Tongue (tissue), 2 donors: Measurements from ENCODE around the gene STK24. TPM values are rescaled to one million over a fixed set of nuclear protein-coding genes. Genes with fewer than 3 reads are reported as not detected.

Experiments
- DNase-seq: peaks from one replicate; pipeline ENCODE4 v3.0.0-alpha.2; 2015
- total RNA-seq: library from RNA; depleted of rRNA; stranded (reverse); fragments of >200 nt; gene quantifications from one replicate; pipeline ENCODE4 v1.2.3, GENCODE V29; 2014

STK24 gene
- total RNA-seq, 1 donor from 2014 or later = 59.0 TPM

DNA sequence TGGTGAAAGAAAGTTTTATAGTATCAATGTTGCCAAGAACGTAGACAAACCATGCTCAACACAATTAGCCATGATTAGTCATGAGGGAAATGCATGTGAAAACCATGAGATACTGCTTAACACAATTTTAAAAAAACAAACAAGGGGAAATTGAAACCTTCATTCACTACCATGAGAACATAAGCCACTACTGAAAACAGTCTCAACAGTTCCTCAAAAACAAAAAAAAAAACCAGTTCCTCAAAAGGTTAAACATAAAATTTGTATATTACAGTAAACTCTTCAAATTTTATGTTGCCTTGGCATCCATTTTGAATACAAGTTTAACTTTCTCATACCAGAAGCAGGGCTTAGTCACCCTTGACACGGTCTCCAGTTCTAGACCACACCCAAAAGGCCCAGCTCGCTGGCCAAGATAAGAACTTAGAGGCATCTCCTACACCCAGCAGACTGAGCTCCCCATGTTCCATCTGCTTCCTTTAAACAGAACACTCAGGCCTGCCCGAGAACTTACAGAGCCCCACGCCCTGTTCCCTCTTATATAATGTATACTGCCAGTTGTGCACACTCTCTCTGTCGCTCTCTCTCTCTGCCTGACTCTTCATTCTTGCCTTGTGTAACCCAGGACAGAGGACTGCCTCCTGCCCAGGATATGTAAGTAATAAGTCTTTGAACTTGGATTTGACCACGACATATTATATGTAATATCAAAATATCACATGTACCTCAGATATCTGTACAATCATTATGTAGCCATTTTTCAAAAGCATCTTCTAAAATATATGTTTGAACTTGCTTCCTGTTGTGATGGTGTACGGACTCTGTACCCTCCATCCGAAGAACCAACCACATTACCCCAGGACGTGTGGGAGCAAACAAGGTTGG is 67.4 kb downstream of the STK24 start:
- peak; percentile 63 for DNase-seq

DNA sequence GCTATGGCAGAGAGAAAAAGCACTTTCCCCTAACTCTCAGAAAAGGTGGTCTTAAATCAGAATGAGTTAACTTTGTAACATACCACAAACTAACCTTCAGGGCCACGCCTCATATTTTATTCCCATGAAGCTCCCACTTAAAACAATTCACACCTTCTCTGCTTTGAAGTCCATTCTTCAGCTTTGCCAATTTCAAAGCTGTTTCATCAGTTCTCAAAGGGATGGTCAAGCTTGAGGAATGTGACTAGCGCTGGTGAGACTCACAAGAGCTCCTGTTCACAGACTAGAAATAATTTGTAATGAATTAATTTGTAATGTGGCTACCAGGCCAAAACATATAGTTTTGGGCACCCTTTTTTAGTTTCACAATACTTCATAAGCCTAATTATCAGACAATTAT is 68.2 kb downstream of the STK24 start:
- DNase-seq = no peak

DNA sequence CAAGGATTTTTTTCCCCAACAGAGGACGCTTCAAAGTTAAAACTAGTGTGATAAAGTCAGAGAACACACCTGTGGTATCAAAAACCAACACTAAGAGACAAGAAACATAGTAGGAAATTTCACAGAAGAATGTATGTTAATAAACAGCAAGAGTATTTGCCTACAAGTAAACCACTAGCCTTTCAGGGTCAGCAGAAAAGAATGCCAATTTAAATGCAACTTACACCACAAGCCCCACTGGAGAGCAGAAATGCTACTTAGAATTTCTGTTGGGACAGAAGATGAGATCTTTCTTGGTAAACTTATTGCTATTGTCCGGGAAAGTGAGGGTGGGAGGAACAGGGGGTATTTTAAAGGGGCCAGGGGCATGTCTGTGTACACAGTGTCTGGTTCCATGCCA is 68.6 kb downstream of the STK24 start:
- DNase-seq = no peak

DNA sequence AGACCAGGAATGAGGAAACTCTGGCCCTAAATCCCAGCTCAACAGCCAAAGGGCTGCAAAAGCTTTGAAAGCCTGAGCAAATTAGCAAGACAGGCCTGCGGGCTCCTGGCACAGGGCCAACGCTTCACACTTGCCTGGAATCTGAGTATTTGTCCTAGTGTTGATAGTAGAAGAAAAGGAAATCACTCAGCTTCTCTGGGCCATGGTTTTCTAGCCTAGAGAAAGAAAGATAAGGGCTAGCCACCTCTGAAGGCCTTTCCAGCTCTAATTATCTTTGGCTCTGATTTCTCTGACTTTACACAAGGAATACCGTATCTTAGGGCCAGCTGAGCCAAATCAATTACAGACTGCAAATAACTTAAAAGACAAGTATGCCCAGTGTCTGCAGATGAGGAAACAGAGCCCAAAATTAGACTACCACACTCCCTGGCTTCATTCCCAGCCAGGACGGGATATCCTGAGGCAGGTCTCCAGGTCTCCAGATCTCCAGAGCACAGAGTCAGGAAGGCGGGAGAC is 69.6 kb downstream of the STK24 start:
- DNase-seq = peak; percentile 80

DNA sequence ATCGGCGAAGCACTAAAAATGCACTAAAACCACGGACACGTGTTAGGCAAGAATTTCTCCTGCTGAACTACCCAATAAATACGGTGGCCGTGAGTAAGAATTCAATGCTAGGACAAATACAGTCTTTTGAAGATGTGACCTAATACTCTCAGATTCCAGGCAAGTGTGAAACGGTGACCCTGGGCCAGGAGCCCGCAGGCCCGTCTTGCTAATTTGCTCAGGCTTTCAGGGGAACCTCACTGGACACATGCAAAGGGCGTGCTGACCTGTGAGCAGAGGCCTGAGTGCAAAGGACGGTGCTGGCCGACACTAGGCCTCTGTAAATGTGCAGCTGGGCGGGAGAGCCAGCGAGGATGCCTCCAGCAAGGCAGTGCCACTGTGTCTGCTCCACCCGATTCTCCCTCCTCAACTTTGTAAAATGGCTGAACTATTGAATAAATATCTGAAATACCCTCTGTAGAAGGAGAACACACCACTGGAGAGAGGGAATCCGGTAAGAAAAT is 70.1 kb downstream of the STK24 start:
- no peak for DNase-seq

DNA sequence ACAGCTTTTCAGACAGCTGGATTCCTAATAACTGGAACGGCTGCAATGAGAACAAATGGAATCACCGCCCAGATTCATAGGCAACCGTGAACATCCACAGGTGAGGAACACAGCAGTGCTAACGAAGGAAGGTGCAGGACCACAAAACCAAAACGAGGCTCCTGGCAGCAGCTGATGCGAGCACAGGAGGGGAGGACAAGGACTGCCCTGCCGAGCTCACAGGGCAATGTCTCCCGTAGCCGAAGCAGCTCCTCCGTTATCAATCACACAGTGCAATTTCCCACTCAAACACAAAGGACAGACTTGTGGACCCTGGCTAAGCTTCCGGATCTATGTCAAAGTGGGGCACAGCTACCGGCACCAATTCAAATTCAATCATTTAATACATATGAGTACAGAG is 70.6 kb downstream of the STK24 start:
- no peak for DNase-seq

DNA sequence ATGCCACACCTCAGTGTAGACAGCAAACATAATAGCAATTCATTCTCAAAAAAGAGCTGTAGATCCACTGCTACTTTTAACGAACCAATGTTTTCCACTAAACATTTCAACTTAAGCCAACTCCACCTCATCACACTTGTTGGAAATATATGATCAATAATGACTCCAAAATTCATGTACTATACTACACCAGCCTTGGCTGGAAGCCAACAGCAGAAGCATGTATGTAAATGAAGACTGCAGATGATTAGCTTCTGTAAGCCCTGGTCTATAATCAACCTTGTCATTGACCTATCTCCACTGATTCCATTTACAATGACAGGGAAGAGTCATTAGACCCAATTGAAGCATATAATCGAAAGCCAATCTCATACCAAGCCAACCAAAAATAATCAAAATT is 71.7 kb downstream of the STK24 start:
- DNase-seq = no peak

DNA sequence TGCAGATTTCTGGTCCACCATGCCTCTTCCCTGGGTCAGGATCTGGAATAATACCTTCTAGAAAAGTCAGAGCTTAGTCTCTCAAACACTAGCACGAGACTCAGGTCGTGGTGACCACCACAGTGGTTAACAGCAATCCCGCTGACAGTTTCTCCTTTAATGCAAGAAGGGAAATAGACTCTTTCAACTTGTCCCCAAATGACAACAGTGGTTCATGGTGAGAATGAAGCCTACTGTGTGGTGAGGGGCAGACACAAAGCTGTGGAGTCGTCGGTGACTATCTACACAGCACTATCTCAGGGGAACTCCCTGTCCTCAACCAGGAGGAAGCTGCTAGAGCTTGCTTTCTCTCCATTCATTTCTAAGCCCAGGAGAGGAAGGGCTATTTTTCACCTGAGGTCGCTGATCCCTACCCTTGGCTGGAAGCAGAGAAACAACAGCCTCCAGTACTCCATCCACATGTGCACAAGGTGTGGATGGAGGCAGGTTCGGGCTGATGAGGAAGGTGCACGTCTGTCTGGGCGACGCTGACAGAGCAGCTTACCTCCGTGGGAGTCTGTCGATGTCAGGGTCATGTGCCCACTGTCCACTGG is 72.4 kb downstream of the STK24 start:
- no peak for DNase-seq

DNA sequence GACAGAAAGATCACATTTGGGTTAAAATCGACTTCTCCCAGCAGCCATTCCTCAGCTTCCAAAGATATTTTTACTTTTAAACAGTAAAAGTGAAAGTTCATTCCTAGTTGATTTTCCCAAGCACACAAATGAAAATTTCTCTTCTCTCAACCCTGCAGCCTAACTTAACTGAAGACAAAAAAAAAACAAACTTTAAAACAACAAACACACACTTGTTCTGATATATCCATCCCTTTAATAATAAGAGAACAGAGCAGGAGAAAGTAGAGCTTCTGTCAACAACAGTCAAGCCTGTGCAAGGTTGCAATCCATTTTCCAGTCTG is 72.9 kb downstream of the STK24 start:
- no peak for DNase-seq

DNA sequence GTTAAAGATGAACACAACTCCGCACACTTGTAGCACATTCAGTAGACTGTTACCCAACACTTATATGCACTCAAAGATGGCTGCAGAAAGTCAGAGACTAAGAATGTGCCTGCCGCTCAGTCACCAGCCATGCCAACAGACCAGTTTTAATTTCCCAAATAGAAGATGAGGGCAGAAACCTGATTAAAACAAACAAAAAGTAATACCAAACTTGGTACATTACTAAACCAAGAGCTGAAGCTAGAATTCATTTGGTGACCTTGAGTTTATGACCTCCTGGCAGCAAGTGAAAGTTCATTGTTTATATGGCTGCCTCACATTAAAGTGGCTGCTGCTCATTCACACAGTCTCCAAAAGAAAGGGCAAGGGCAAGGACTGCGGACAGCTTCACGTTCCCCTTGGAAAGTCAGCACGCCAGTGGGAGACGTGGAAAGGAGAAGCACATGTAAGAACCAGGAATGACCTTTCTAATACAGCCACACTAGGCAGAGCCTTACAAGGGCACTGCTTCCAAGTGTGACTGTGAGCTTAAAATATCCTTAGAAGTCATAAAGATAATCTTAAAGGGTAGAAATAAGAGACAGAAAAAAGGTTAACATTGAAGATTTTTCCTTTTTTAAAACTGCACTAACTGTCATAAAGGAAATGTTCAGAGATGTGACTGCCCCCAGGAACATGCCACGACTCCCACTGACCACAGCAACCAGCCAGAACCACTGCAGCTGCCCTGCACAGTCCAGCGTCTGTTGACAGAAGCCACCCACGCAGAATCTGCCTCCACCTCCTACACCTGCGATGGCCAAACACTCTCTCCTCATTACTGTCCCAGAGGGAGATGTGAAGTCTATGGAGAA is 73.5 kb downstream of the STK24 start:
- no peak for DNase-seq

DNA sequence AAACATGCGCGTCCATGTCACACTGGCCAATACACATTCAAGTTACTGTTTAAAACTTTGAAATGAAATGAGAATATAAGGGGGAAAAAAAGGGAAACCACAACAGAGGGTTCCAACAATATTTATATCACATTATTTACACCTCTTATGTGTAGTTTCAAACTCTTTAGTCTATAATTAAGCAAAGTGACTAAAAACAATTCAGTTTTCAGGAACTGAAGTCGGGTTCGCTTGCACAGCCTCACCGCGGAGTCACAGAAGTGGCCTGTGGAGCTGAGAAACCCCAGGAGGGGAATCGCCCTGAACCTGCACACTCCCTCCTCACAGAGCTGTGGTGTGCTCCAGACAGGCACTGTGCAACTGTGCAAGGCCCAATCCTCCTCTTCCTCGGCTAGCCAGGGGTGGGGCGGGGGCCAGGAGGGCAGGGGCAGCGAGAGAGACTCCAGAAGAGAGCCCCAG is 75.9 kb downstream of the STK24 start:
- DNase-seq = no peak

DNA sequence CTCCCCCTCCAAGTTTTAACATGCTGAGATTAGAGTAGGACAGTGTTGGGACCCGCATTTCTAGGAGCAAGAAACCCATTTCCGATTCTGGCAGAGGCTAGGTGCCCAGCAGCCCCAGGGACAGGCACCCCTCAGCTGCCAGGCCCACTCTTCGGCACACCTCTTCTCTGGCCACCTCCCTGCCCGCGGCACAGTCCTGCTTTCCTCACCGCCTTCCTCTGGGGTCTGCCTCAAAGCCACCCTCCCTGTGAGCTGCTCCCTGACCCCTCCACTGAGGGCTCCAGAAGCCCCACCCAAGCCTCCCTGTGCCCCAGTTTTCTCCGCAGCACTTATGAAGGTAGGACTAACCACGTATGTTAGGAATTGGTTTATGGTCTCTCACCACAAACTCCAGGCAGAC is 79.9 kb downstream of the STK24 start:
- no peak for DNase-seq

DNA sequence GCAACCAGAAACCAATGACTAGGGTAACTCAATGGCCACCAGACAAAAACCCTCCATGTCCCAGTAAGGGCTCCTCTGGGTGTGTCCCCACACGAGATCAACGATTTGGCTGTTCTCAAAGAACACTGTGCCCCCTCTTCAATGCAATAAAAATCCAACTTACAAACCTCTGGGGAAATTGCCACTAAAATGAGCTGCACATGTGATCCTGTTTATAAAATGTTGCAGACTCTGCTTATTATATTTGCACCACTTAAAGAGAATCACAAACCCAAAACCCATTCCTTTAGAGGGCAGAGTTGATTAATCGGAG is 80.5 kb downstream of the STK24 start:
- no peak for DNase-seq

DNA sequence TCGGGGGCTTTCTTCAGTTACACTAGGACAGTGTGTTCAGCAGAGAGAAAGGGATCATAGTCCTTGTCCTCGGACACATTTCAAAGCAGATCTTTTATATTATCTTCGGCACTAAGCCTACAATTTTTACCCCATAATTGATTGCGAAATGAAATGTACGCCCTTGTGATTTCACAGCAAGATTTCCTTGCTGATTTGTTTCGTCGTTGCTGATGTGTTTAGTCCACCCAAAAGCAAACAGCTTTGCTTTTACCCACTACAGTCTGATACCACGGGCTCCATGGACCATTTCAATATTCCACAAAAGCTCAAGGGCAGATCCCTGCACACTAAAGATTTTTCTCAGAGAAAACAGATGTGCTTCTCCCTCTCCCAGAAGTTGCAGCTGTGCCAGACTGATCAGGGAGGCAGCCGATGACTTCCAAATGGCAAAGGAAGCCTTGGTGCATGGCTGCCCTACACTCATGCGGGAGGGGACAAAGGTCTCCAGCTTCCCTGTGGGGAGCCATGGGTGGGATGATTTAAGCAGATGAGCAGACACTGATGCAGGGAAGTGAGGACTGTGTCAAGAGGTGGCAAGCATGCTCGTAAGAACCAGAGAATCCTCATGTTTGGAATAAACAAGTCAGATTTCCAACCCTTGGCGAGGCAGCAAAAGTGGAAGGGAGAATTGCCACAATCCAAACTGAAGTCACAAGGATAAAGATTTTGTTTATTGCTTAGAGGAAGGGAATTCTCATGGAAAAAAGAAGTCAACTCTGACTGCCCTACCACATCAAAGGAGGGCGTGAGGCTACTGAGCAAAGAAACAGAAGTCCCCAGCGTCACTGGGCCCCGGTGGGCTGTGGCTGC is 81.1 kb downstream of the STK24 start:
- peak; percentile 82 for DNase-seq

DNA sequence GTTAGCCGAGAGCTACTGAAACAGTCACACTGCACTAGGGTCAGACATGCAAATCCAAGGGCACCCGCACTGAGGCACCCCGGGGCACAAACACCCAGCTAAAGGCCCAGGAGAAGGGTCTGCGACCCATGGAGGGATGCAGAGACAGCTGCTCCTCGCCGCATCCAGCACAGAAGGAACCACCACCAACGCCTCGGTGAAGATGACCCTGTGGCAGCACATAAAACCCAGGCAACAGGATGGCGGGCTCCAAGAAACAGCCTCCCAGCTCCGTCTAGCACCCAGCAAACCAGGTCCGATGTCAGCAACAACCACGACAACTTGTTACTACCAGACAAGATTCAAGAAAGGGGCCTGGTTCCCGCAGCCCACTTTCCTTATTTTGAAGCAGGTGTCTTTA is 82.1 kb downstream of the STK24 start:
- DNase-seq = no peak

DNA sequence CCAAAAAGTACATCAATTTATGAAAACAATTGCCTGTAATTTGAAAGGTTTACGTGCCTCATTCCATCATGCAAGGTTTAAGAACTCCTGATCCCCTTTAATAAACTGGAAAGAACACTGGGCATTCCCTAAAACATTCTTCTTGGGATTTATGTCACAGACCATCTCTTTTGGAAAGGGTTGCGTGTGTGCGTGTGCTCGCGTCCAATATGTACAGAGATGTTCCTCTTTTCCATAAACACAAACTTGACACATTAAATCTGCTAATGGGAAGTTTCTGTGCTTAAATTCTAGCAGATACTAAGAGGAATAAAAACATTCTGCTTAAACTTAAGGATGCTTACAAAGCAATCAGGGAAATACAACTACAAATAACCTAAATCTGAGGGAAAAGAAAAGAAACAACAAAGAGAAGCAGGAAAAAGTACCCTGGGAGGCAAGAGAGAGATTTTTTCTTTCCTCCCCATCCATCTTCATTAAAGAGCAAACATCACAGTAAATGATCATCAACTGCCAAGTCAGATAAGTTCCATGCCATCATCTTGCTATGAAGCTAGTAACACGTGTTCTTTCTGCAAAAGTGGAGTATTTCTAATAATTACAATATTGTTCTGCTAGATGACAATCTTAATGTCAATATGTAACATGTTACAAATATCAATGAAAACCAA is 83.7 kb downstream of the STK24 start:
- DNase-seq = peak; percentile 24

DNA sequence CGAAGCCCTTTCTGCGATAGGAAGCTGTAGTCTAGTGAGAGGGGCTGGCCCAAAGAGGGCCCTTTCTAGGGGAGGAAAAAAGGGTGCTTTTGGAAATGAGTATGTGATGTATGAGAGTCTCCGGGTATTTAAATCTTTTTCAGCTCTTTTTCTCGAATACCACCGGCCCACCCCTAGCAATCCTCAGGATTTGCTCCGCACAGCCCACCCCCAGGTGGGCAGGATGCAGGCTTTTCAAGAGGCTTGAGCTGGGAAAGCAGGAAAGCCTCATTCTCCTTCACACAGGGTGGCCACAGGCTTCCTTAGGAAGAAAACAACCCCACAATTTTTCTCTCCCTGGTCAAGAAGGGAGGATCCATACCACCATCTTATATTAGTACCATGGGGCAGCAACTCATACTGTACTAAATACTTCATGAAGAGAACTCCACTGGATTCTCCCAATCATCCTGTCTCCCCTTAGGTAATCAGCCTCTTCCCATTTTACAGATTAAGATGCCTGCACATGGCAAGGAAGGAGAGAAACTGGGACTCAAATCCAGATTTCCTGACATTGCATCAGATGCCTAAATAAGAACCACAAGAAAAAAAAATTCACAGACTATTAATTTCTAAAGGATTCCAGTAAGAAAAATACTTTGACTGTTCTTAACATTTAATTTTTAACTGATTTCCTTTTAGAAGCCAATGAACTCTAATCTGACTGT is 84.4 kb downstream of the STK24 start:
- DNase-seq = no peak

DNA sequence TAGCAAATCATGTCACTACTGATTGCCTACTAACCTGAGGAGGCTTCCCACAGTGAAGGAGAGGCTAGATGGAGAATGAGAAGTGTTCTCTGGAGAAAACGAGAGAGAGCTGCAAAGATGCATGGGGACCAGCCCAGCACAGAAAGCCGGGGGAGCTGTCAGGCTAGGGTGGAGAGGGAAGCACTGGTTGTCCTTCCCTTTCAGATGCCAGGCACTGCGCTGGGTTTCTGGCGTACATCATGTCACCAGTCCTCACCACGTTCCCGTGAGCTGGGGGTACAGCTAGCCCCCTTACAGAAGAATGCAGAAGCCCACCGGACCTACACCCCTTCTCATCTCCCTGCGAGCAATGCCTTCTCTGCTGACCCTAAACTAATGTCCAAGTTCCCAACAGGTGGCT is 86.0 kb downstream of the STK24 start:
- no peak for DNase-seq

DNA sequence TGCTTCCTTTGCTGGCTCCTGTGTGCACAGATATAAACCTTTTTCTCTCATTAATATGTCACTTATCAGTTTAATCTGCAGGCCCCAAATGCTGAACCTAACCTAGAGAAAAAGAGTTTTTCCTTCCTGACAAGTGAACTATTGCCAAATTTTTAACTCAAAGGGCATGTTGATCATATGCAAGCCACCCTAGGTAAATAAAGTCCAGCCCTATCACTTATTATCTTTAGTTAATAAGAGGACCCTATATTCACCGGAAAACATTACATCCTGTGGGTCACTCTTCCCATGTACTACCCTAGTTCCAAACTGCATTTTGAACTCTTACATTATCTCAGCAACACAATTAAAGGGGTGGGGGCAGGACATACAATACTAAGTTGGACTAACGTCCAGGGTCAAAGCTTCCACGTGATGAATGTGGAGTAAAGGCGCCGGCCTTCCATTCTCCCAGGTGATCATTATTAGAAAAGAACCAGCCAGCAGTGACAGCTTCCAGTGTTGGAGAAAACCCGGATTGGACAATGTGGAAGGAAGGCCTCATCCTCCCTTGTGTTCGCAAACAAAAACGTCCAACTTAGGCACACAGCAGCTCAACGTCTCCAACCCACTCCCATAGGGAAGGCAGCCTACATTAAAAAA is 86.6 kb downstream of the STK24 start:
- DNase-seq = no peak
